Suprapubic skin (tissue), 4 donors: ENCODE results near the gene RBM4. TPM values are rescaled to one million over a fixed set of nuclear protein-coding genes. Genes with fewer than 3 reads are reported as not detected.
A peak's percentile ranks its signal among the peaks of the same experiment; 100 is the strongest.
"Not testable (repeated sequence)": the region's sequence is repeated elsewhere in the genome, so short reads cannot be mapped to it uniquely, and the experiment has no call there.

ENCODE experiments used
- DNase-seq, 2 donors: peaks; one replicate each; pipeline ENCODE4 v3.0.0-alpha.2; 2019; ENCODE audit warnings: low spot score in 2 of 2
- H3K27ac ChIP-seq: fragments of 200-600 bp; sonication (generic); one replicate; pipeline ENCODE4 v1.5.1; 2019
- H3K27me3 ChIP-seq: fragments of 200-600 bp; sonication (generic); one replicate; pipeline ENCODE4 v1.5.1; 2019
- H3K36me3 ChIP-seq: fragments of 200-600 bp; sonication (generic); one replicate; pipeline ENCODE4 v1.5.1; 2019
- H3K4me1 ChIP-seq: fragments of 200-600 bp; sonication (generic); one replicate; pipeline ENCODE4 v1.5.1; 2019
- H3K4me3 ChIP-seq: fragments of 200-600 bp; sonication (generic); one replicate; pipeline ENCODE4 v1.5.1; 2019; ENCODE audit warnings: mild to moderate bottlenecking
- H3K9me3 ChIP-seq: fragments of 200-600 bp; sonication (generic); one replicate; pipeline ENCODE4 v1.5.1; 2019
- EP300 ChIP-seq: sonication (generic); formaldehyde crosslinking; IDR thresholded peaks from one replicate; pipeline ENCODE4 v1.6.1; 2017; ENCODE audit warnings: antibody characterized with exemption
- POLR2A ChIP-seq, 2 donors: fragments of 450-650 bp; IDR thresholded peaks; one replicate each; pipeline ENCODE4 v1.6.1; 2017; ENCODE audit warnings: antibody characterized with exemption in 2 of 2, mild to moderate bottlenecking in 2 of 2, moderate library complexity in 2 of 2
- POLR2AphosphoS5 ChIP-seq, 3 donors: sonication (generic); formaldehyde crosslinking; IDR thresholded peaks; one replicate each; pipeline ENCODE4 v1.6.1; 2017; ENCODE audit warnings: antibody characterized with exemption in 3 of 3
- WGBS: methylation state at CpG from one replicate; pipeline ENCODE4 v1.1.5; 2018; 5-methylcytosine and 5-hydroxymethylcytosine counted together
- total RNA-seq, 4 donors: library from RNA; depleted of rRNA; stranded (reverse); fragments of >200 nt; gene quantifications; one replicate each; pipeline ENCODE4 v1.1.0, GENCODE V29; 2016
- TF ChIP-seq, protein P1 (sequence below), 2 donors: fragments of 200-600 bp in 1 of 2; fragments of 450-650 bp in 1 of 2; sonication (generic) in 1 of 2; IDR thresholded peaks; one replicate each; pipeline ENCODE4 v1.5.1; 2016 to 2019; ENCODE audit warnings: antibody characterized with exemption in 2 of 2, mild to moderate bottlenecking in 1 of 2, moderate library complexity in 1 of 2

Gene RBM4
- total RNA-seq, 4 donors from 2014 or later, result 82.5 to 100.0 (median 91.4) TPM

DNA sequence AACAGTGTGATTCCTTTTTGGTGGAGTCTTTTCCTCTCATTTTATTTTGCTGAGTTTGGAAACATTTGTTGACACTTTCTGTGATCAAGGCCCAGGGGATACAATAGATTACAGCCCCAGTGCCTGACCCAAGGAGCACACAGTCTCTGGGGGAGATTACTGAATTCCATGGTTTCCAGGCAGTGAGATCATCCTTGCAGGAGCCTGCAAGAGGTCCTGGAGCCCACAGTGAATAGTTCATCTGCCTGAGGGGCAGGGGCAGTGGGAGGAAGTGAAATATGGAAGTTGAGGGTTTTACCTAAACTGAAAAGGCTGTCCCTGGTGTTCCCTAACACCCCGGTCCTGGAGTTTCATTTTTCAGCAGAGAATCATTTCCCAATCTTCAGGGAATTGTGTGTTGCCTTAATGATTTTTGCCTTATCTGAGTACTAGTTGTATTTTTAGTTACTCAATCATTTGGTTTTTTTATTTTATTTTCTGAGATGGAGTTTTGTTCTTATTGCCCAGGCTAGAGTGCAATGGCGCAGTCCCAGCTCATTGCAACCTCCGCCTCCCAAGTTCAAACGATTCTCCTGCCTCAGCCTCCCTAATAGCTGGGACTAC is 37.8 kb upstream of the RBM4 start:
- Histone ChIP-seq H3K36me3 (peaks cover 35% of the 10 kb centered on the region), H3K9me3 (no peaks in the 10 kb centered on the region), H3K4me3 (no peak overlapping the region), H3K27me3 (no peaks in the 10 kb centered on the region), H3K27ac (no peak overlapping the region), H3K4me1 (no peaks in the 10 kb centered on the region)
- WGBS, result 89% methylated on average over 4 of the region's 4 CpGs
- DNase-seq, result no peak
- TF ChIP-seq EP300, result no peak
- no peak for TF ChIP-seq POLR2AphosphoS5 (IDR thresholded peaks at IDR 0.05)
- TF ChIP-seq POLR2A (IDR thresholded peaks at IDR 0.05), result no peak
- TF ChIP-seq, protein P1, sequence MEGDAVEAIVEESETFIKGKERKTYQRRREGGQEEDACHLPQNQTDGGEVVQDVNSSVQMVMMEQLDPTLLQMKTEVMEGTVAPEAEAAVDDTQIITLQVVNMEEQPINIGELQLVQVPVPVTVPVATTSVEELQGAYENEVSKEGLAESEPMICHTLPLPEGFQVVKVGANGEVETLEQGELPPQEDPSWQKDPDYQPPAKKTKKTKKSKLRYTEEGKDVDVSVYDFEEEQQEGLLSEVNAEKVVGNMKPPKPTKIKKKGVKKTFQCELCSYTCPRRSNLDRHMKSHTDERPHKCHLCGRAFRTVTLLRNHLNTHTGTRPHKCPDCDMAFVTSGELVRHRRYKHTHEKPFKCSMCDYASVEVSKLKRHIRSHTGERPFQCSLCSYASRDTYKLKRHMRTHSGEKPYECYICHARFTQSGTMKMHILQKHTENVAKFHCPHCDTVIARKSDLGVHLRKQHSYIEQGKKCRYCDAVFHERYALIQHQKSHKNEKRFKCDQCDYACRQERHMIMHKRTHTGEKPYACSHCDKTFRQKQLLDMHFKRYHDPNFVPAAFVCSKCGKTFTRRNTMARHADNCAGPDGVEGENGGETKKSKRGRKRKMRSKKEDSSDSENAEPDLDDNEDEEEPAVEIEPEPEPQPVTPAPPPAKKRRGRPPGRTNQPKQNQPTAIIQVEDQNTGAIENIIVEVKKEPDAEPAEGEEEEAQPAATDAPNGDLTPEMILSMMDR (IDR thresholded peaks at IDR 0.05), result no peak

DNA sequence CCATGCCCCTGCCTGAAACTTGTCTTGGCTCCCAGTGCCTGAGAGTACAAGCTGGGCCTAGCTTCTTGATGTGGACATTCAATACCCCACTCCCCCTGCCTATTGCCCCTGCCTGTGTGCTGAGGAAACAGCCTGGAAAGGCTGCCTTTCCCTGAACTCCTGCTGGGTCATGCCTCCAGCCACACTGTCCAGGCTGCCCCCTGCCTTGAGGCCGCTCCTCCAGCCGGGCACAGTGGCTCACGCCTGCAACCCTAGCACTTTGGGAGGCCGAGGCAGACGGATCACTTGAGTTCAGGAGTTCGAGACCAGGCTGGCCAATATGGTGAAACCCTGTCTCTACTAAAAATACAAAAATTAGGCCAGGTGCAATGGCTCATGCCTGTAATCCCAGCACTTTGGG is 35.4 kb upstream of the RBM4 start:
- no peaks in the 10 kb centered on the region for H3K9me3 ChIP-seq
- peaks cover 42% of the 10 kb centered on the region for H3K36me3 ChIP-seq
- DNase-seq, result no peak
- H3K4me1 ChIP-seq, result peaks cover 13% of the 10 kb centered on the region
- H3K27me3 ChIP-seq, result no peaks in the 10 kb centered on the region
- H3K27ac ChIP-seq, result no peak overlapping the region
- 88% methylated on average over 5 of the region's 6 CpGs for WGBS
- H3K4me3 ChIP-seq, result no peak overlapping the region
- TF ChIP-seq POLR2AphosphoS5 (IDR thresholded peaks at IDR 0.05) (no peak), POLR2A (IDR thresholded peaks at IDR 0.05) (no peak), EP300 (no peak)

DNA sequence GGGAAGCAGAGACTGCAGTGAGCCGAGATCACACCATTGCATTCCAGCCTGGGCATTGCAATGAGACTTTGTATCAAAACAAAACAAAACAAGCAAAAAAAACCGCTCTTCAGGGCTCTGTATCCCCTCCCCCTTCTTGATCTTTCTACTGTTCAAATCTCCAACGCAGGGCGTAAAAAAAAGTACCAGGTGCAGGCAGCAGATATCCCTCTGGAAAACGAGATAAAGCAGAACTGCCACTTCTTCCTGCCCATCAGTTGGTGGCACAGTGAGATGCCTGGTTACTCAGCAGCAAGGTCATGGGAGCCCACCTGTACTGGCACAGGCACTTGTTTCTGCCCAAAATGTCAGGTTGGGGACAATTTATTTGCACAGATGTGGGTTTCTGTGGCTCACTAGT is 34.3 kb upstream of the RBM4 start:
- 81% methylated on average over 5 of the region's 5 CpGs for WGBS
- DNase-seq, result no peak
- no peaks in the 10 kb centered on the region for H3K9me3 ChIP-seq
- no peak overlapping the region for H3K27ac ChIP-seq
- peaks cover 17% of the 10 kb centered on the region for H3K4me1 ChIP-seq
- no peaks in the 10 kb centered on the region for H3K27me3 ChIP-seq
- TF ChIP-seq EP300 (no peak), POLR2A (IDR thresholded peaks at IDR 0.05) (no peak), POLR2AphosphoS5 (IDR thresholded peaks at IDR 0.05) (no peak)
- TF ChIP-seq, protein P1 (IDR thresholded peaks at IDR 0.05), result no peak
- peaks cover 40% of the 10 kb centered on the region for H3K36me3 ChIP-seq
- no peak overlapping the region for H3K4me3 ChIP-seq

DNA sequence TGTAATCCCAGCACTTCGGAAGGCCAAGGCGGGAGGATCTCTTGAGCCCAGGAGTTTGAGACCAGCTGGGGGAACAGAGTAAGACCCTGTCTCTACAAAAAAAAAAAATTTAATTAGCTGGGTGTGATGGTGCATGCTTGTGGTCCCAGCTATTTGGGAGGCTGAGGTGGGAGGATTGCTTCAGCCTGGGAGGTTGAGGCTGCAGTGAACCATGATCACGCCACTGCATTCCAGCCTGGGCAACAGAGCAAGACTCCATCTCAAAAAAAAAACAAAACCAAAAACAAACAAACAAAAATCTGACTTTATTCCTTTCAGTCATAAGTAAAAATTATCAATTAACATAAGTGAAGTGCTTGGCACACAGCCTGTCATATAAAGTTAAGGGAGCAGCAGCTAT is 31.9 kb upstream of the RBM4 start:
- Histone ChIP-seq H3K36me3 (peaks cover 23% of the 10 kb centered on the region), H3K27ac (peak overlapping the region; percentile 61), H3K4me1 (peaks cover 17% of the 10 kb centered on the region)
- H3K4me3 ChIP-seq, H3K9me3 ChIP-seq, H3K27me3 ChIP-seq, DNase-seq: not testable (repeated sequence)
- WGBS, result 91% methylated on average over 3 of the region's 3 CpGs

DNA sequence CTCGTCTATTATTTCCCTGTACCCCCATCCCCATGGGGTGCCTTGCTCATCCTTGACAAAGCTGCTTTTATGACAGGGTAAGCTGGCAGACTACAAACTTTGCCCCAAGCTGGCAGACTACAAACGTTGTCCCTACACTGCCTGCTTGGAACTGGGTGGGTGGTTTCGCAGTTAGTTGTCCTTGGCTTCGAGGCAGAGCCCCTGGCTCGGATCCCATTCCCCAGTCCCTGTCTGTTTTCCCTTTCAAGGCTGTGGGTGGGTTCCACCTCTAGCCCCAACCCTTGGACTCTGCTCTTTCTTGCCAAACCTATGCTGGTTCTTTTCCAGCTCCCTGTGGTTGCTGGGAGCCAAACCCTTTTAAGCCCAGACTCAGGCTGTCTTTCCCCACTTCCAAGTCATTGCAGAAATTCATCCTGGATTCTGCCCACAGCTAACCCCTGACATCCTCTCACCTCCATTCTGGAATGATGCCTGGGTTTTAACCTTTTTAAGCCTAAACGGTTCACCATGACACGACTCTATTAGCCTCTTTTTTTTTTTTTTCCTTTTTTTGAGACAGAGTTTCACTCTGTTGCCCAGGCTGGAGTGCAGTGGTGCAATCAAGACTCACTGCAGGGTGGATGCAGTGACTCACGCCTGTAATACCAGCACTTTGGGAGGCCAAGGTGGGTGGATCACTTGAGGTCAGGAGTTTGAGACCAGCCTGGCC is 31.2 kb upstream of the RBM4 start:
- TF ChIP-seq POLR2AphosphoS5 (IDR thresholded peaks at IDR 0.05) (peak in 1 of 3 donors; percentile 20), POLR2A (IDR thresholded peaks at IDR 0.05) (no peak)
- Histone ChIP-seq H3K27me3 (no peaks in the 10 kb centered on the region), H3K27ac (peak overlapping the region; percentile 61), H3K4me1 (peaks cover 17% of the 10 kb centered on the region), H3K4me3 (no peak overlapping the region), H3K9me3 (no peaks in the 10 kb centered on the region), H3K36me3 (peaks cover 23% of the 10 kb centered on the region)
- 34% methylated on average over 8 of the region's 8 CpGs for WGBS
- peak; percentile 80 to 86 for DNase-seq

DNA sequence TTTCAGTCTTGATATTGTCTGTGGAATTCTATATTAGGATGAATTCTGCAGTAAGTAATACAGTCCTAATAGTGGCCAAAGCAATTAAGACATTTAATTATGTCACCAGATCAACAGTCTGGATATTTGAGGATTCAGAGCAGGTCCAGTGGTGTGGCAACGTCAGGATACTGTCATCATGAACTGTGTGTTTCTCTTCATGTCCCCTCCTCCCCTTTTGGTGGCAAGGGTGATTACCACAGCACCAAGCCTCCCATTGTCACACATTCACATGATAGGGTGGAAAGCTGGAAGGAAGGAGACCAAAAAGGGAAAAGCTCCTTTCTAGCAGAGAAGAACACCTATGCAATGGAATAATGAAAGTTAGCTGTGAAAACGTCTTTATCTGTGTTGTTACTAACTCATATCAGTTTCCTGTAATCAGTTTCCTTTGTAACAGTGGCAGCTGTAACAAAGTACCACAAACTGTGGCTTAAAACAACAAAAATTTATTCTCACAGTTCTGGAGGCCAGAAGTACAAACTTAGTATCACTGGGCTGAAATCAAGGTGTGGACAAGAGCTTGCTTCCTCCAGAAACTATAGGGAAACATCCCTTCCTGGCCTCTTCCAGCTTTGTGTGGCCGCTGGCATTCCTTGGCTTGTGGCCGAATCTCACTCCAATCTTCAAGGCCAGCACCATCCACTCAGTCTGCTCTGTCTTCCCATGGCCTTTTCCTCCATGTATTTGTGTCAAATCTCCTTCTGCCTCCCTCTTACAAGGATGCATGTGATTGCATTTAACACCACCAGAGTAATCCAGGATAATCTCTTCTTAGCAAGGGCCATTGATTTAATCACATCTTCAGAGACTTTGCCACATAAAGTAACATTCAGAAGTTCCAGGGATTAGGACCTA is 28.5 kb upstream of the RBM4 start:
- 79% methylated on average over 4 of the region's 4 CpGs for WGBS
- no peak overlapping the region for H3K4me3 ChIP-seq

More for the DNA sequence above, 28.5 kb upstream of the RBM4 start:
- H3K4me1 ChIP-seq, result peaks cover 17% of the 10 kb centered on the region
- no peak for TF ChIP-seq EP300
- TF ChIP-seq POLR2A (IDR thresholded peaks at IDR 0.05), result no peak
- TF ChIP-seq POLR2AphosphoS5 (IDR thresholded peaks at IDR 0.05), result no peak
- TF ChIP-seq, protein P1 (IDR thresholded peaks at IDR 0.05), result no peak
- H3K27me3 ChIP-seq, result no peaks in the 10 kb centered on the region
- no peaks in the 10 kb centered on the region for H3K9me3 ChIP-seq
- DNase-seq, result no peak
- peaks cover 14% of the 10 kb centered on the region for H3K36me3 ChIP-seq
- H3K27ac ChIP-seq, result no peak overlapping the region
